MCF 10A (cell line): ENCODE data around the gene SHPK. TPM values are rescaled to one million over a fixed set of nuclear protein-coding genes. Genes with fewer than 3 reads are reported as not detected.
A peak's percentile ranks its signal among the peaks of the same experiment; 100 is the strongest.

Experiments
- BruUV-seq: library from RNA; stranded (reverse); fragments of 400-500 nt; replicated peaks from 2 replicates; lab custom pipeline; 2021; lab: Mats Ljungman, UMichigan
- CTCF ChIA-PET: fragments of 300-600 bp; sonication (Branson Sonifier 250); formaldehyde crosslinking; extraction: SDS; loops from one replicate; lab custom pipeline; 2021; ENCODE audit warnings: antibody characterized with exemption, inconsistent platforms; lab: Yijun Ruan, JAX
- POLR2A ChIA-PET: fragments of 300-600, 350-650 bp; sonication (Branson Sonifier 250); formaldehyde crosslinking; extraction: SDS; loops from one replicate; lab custom pipeline; 2020; ENCODE audit warnings: antibody characterized with exemption, inconsistent platforms; lab: Yijun Ruan, JAX
- DNase-seq: peaks from one replicate; pipeline ENCODE4 v3.0.0-alpha.2; 2018; ENCODE audit not compliant: unreplicated experiment
- H3K27ac Mint-ChIP-seq: one replicate; pipeline ENCODE4 v1.8.0; 2022; ENCODE audit warnings: mild to moderate bottlenecking, low read depth, mixed read lengths; ENCODE audit not compliant: unreplicated experiment
- H3K27me3 Mint-ChIP-seq: one replicate; pipeline ENCODE4 v1.8.0; 2022; ENCODE audit warnings: mixed read lengths; ENCODE audit not compliant: insufficient read depth, unreplicated experiment
- H3K36me3 Mint-ChIP-seq: one replicate; pipeline ENCODE4 v1.8.0; 2022; ENCODE audit warnings: mild to moderate bottlenecking, moderate library complexity, mixed read lengths; ENCODE audit not compliant: insufficient read depth, unreplicated experiment
- H3K4me1 Mint-ChIP-seq: one replicate; pipeline ENCODE4 v1.8.0; 2022; ENCODE audit warnings: mixed read lengths; ENCODE audit not compliant: insufficient read depth, unreplicated experiment
- H3K4me3 Mint-ChIP-seq: one replicate; pipeline ENCODE4 v1.8.0; 2022; ENCODE audit warnings: mild to moderate bottlenecking, moderate library complexity, mixed read lengths; ENCODE audit not compliant: unreplicated experiment
- H3K9me3 Mint-ChIP-seq: one replicate; pipeline ENCODE4 v1.8.0; 2022; ENCODE audit warnings: mixed read lengths; ENCODE audit not compliant: unreplicated experiment
- intact Hi-C: fragments of 100-400 bp; cut with micrococcal nuclease; formaldehyde crosslinking; loops from 2 replicates; pipeline ENCODE4 v1.14.1; 2022
- total RNA-seq: library from RNA; stranded (reverse); gene quantifications from 2 replicates; pipeline ENCODE4 v1.2.3, GENCODE V29; 2022
- TF ChIP-seq, protein P1 (sequence below): fragments of 200-600 bp; IDR thresholded peaks from one replicate; pipeline ENCODE4 v1.8.0; 2022; ENCODE audit warnings: antibody characterized with exemption, mild to moderate bottlenecking; ENCODE audit not compliant: unreplicated experiment

The SHPK gene
- total RNA-seq, 1 experiment from 2014 or later: 6.3 TPM

DNA sequence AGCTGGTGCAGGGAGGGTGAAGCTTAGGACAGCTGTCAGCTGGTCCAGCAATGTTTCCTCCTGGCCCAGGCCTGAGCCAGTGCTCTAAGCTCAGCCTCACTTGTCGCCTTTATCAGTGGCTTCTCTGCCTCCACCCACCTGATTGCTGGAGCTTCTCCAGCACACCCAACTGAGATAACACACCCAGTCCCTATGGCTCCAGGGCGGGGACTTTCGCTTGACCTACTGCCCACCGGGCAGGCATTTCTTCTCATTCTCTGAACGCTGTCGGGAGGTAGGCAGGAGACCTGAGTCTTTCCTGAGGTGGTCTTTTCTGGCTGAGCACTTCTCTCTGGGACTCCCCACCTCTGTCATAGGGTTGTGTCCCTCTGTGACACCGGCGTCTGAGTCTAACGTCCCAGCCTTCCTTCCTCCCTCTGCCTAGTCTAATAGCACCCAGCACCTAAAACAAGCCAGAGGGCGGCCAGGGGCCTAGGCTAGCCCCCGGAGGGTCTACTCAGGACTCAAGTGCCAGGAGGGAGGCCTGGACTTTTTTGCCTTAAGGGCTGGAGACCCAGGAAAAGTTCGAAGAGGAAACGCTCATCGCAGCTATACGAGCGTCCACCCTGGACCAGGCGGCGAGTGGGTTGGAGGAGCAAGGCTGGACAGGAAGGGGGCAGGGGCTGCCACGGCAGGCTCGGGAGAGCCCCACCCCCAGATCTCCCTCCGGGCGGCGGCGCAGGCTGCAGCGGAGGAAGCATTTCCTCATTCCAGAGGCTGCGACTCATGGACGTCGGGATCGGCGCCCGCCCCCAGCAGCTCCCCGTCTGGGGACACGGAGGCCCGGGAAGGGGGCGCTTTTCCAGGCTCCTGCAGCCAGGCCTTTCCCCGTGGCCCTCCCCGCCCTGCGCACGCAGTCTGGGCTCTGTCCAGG lies 31.6 kb upstream of the SHPK start:
- intact Hi-C loops: no loop called here
- POLR2A ChIA-PET: interaction anchor here (0.5 to 3.8 kb wide), 16 partner anchors 9 to 1355 kb away, joined by 3 to 36 read pairs (median 6); partner anchors contain the start of genes ASPA, CTNS, HASPIN and P2RX5
- Mint-ChIP-seq H3K36me3 (peaks cover 42% of the 10 kb centered on the region), H3K4me3 (peak overlapping the region; percentile 94), H3K27me3 (no peaks in the 10 kb centered on the region), H3K4me1 (peaks cover 15% of the 10 kb centered on the region), H3K27ac (peak overlapping the region; percentile 97), H3K9me3 (no peaks in the 10 kb centered on the region)
- TF ChIP-seq, protein P1, sequence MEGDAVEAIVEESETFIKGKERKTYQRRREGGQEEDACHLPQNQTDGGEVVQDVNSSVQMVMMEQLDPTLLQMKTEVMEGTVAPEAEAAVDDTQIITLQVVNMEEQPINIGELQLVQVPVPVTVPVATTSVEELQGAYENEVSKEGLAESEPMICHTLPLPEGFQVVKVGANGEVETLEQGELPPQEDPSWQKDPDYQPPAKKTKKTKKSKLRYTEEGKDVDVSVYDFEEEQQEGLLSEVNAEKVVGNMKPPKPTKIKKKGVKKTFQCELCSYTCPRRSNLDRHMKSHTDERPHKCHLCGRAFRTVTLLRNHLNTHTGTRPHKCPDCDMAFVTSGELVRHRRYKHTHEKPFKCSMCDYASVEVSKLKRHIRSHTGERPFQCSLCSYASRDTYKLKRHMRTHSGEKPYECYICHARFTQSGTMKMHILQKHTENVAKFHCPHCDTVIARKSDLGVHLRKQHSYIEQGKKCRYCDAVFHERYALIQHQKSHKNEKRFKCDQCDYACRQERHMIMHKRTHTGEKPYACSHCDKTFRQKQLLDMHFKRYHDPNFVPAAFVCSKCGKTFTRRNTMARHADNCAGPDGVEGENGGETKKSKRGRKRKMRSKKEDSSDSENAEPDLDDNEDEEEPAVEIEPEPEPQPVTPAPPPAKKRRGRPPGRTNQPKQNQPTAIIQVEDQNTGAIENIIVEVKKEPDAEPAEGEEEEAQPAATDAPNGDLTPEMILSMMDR: no peak
- peak; percentile 81 for DNase-seq
- CTCF ChIA-PET: interaction anchor here (0.5 to 1.1 kb wide), 4 partner anchors 31 to 698 kb away, joined by 3 to 4 read pairs (median 3); partner anchors contain the start of genes CTNS, SHPK and TRPV3
- TSS peak; percentile 29 for BruUV-seq

DNA sequence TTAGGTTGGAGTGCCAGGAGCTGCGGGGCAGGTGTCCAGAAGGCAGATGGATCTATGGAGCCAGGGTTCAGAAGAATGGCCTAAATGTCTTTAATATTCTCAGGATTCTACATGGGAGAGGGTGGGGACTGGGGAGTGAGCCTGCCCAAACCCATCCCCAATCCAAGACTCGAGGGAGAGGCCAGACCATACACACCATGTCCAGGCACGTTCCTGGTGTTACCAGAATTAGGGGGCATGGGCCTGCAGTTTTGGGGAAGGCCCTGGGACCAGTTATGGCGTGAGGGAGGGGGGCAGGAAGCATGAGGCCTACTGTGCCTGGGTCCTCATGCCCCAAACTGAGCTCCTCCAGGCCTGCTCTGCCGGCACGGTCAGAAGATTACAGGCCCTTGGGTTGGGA lies 30.5 kb upstream of the SHPK start:
- TF ChIP-seq, protein P1: no peak
- Mint-ChIP-seq H3K36me3 (peaks cover 46% of the 10 kb centered on the region), H3K4me3 (peak overlapping the region; percentile 94), H3K9me3 (no peaks in the 10 kb centered on the region), H3K27ac (peak overlapping the region; percentile 86), H3K27me3 (no peaks in the 10 kb centered on the region), H3K4me1 (peaks cover 11% of the 10 kb centered on the region)
- BruUV-seq: no TSS peak
- intact Hi-C loops: no loop called here
- ChIA-PET CTCF (interaction anchor here (1.1 kb wide), 1 partner anchor 30 kb away, joined by 4 read pairs; the partner anchor contains the start of genes CTNS and SHPK), POLR2A (interaction anchor here (0.6 to 3.8 kb wide), 9 partner anchors 7 to 774 kb away, joined by 3 to 36 read pairs (median 7); partner anchors contain the start of genes CTNS, HASPIN, P2RX5 and SHPK)
- DNase-seq: no peak

DNA sequence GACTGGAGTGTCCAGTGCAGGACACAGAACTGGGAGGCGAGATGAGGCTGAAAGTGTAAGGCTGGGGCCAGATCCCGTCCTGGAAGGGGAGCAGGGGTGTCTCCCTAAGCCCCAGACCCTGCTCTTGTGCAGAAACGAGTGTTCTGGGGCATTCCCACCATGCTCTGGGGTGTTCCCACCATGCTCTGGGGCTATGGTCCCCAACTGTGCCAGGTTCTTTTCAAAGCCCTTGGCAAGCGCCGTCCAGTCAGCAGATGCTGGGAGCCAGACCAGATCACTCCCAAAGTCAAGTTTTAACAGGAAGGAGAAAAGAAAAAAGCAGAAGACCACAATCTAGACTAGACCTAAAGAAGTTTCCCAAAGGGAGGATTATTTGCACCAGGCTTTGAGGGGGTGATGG lies 29.8 kb upstream of the SHPK start:
- peak overlapping the region; percentile 94 for H3K4me3 Mint-ChIP-seq
- DNase-seq: no peak
- BruUV-seq: no TSS peak
- ChIA-PET CTCF (no interaction called here), POLR2A (no interaction called here)
- H3K9me3 Mint-ChIP-seq: no peaks in the 10 kb centered on the region
- TF ChIP-seq, protein P1: no peak
- H3K27me3 Mint-ChIP-seq: no peaks in the 10 kb centered on the region
- peak overlapping the region; percentile 86 for H3K27ac Mint-ChIP-seq
- intact Hi-C loops: no loop called here
- H3K4me1 Mint-ChIP-seq: peaks cover 10% of the 10 kb centered on the region
- H3K36me3 Mint-ChIP-seq: peaks cover 48% of the 10 kb centered on the region
